ENCODE results near the gene TMEM88.

Gene TMEM88

GRCh38 chr17:7854851-7855659 lies at the start of gene TMEM88:
TSS of gene TMEM88 (plus strand) at chr17:7855066. CDS start at chr17:7855075, 9 bp downstream.
- DNase-seq = peak; percentile 97

DNA sequence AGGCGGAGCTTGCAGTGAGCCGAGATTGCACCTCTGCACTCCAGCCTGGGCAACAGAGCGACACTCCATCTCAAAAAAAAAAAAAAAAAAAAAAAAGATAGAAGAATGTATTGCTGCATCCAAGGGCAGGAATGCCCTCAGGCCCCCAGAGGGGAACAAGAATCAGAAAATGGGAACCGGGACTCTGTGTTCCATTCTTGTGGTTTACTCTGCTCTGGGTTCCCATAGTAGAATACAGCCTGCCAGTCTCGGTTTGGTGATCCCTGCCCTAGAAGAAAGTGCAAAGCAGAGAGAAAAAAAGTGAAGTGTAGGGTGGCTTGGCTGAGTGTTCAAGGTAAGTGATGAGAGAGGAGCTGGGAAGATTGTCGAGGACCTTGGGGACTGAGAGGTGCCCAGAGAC lies 48.3 kb upstream of the TMEM88 start:
- no peak for DNase-seq

DNA sequence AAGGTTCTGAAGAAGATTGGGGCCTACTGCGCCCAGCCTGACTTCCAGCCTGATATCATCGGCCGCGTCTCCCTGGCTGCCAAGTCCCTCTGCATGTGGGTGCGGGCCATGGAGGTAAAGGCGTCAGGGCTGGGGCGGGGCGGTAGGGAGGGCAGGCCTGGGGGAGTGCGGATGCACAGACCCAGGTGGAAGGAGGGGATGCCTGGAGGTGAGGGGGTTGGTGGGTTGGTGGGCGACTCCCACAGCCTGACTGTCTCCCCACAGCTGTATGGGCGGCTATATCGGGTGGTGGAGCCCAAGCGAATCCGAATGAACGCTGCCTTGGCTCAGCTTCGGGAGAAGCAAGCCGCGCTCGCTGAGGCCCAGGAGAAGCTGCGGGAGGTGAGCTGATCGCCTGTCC lies 47.7 kb upstream of the TMEM88 start:
- DNase-seq = no peak

DNA sequence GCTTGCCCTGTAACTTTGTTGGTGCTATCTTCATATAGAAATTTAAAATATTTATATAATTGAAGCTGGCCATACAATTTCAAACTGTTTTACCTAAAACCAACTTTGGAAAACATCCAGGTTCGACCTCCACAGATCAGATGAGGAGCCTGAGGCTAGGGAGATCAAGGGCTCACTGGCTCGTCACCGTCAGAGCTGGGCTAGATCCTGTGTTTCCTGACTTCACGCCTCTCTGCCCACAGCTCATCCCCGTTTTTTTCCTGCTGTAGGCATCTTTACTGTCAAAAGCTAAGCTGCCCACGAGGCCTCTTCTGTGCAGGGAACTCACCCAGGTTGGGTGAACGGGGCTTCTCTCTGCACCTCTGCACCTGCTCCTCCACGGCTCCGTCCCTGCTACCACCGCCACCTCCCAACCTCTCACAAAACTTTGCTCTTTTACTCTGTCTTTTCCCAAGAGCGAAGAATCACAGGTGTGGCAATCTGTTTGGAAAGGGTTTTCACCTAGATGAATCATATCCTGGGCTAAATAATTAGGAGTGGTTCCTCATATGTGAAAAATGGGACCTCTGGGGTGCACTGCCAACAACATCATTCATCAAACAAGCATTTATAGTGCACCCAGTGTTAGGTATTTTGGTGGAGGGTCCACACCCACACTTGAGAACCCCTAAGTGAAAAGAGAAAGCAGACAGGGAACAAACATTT lies 45.6 kb upstream of the TMEM88 start:
- no peak for DNase-seq

DNA sequence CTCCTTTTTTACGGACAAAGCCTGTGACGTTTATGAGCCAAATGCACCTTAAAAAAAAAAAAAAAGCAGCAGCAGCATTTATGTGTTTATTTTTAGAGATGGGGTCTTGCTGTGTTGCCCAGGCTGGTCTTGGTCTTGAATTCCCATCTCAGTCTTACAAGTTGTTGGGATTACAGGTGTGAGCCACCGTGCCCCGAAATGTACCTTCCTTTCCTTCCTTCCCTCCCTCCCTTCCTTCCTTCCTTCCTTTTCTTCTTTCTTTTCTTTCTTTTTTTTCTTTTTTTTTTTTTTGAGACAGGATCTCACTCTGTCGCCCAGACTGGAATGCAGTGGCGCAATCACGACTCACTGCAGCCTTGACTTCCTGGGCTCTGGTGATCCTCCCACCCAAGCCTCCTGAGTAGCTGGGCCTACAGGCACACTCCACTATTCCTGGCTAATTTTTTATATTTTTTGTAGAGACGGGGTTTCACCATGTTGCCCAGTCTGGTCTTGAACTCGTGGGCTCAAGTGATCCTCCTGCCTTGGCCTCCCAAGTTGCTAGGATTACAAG lies 45.0 kb upstream of the TMEM88 start:
- DNase-seq = peak; percentile 65

- no peak for DNase-seq
Measured at GRCh38 chr17:7811251-7811650, 43.6 kb upstream of the TMEM88 start.

DNA sequence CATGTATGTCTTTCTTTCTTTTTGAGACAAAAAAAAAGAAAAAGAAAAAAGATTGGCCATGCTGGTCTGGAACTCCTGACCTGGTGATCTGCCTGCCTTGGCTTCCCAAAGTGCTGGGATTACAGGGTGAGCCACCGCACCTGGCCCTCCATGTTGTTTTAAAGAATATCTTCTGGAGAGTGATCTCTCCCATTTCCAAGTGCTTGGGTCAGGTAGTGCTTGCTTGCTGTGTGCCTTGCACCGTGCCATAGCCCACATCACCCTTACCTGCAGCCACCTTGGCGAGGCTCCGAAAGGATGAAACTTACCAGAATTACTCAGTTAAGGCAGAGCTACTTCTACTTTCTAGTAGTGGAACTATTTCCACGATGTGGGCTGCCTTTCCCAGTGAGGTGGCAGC lies 39.9 kb upstream of the TMEM88 start:
- no peak for DNase-seq

DNA sequence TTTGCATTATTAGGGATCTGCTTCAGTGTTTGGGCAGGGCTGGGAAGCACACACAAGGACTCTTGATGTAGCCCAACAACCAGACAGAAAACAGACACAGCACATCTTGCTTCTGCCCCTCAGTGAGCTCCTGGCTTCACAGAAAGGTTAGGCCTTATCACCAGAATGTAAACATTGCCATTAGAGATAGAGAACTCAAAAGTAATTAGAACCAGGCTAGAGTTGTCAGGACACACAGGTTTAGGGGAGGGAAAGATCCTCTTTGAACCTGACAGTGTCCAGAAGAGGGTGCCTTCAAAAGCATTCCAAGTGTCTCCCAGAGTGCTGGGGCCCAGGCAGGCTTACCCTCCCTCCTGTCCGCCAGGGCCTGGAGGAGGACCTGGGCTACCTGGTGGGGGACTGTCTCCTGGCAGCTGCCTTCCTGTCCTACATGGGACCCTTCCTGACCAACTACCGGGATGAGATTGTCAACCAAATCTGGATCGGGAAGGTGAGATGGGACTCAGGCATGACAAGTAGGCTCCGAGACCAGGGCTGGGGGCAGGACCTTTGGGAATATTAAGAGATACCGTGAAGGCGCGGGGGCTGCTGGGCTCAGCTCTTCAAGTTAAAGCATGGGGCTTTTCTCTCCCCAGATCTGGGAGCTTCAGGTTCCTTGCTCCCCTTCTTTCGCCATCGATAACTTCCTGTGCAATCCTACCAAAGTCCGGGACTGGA lies 37.8 kb upstream of the TMEM88 start:
- DNase-seq = peak; percentile 70

GRCh38 chr17:7817643-7817964 lies 37.3 kb upstream of the TMEM88 start:
- no peak for DNase-seq

- DNase-seq = no peak
Measured at GRCh38 chr17:7818026-7818425, 36.8 kb upstream of the TMEM88 start.

- DNase-seq = no peak
Measured at GRCh38 chr17:7818746-7819645, 35.9 kb upstream of the TMEM88 start.

DNA sequence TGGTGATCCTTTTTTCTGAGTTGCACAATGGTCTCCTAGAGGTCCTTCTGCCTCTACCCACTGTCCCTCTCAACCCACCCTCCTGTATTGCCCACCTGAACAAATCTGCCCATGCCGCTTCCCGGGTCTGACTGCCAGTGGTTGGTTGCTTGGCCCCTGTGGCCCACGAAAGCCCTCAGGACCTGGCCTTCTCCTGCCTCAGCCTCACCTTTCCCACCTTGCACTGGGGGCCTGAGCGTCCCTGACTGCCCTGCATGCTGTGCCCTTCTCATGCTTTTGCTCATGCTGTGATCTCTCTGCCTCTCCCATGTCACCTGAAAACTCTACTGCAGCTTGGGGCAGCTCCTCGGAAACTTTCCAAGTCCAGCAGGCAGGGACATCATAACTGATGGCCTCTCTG lies 34.6 kb upstream of the TMEM88 start:
- DNase-seq = no peak

DNA sequence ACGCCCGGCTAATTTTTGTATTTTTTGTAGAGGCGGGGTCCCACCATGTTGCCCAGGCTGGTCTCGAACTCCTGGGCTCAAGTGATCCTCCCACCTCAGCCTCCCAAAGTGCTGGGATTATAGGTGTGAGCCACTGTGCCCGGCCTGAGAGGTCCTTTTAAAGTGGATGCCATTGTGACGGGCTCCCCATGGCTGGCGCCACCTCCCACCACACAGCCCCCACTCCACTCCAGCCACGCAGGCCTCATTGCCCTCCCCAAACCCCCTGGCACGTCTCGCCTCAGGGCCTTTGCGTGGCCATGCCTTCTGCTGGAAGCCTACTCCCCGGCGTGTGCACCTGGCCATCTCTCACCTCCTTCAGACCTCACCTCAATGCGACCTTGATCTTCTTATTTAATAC lies 32.7 kb upstream of the TMEM88 start:
- DNase-seq = no peak

DNA sequence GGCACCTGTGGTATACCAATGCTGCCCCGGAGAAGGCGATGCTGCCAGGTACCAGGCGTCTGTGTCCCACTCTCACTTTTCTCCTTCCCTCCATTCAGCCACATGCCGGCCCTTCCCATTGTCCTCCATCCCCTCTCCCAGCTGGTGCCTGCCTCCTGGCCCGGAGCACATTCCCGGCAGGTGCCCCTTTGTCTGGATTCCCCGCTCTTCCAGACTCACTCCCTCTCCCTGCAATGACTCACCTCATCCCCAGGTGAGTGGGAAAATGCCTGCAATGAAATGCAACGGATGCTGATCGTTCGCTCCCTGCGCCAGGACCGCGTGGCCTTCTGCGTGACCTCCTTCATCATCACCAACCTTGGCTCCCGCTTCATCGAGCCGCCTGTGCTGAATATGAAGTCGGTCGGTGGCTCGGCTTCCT lies 31.3 kb upstream of the TMEM88 start:
- peak; percentile 89 for DNase-seq

DNA sequence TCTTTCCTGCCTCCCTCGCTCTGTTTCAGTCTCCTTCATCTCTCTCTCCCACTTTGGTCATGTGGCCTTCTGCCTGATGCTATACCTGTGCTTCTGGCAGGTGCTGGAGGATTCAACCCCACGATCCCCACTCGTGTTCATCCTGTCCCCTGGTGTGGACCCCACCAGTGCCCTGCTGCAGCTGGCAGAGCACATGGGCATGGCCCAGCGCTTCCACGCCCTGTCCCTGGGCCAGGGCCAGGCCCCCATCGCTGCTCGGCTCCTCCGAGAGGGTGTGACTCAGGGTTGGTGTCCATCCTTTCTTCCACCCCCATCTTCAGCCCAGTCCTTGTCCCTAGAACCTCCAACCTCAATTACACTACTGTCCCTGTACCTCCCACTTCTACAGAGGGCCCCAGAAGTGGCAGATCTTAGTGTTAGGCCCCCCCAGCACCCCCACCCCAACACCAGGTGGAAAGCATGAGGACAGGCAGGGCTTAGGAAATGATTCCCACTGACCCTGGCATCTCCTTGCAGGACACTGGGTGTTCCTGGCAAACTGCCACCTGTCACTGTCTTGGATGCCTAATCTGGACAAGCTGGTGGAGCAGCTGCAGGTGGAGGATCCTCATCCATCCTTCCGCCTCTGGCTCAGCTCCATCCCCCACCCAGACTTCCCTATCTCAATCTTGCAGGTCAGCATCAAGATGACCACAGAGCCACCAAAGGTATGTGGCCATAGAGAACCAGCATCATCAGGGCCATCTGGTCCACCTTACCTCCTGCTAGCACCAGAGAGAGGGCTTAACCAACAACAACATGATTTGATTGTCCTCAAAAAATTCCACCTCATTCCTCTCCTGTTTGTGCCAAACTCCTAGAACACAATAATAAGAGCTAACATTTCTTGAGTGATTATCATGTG lies 30.6 kb upstream of the TMEM88 start:
- no peak for DNase-seq

DNA sequence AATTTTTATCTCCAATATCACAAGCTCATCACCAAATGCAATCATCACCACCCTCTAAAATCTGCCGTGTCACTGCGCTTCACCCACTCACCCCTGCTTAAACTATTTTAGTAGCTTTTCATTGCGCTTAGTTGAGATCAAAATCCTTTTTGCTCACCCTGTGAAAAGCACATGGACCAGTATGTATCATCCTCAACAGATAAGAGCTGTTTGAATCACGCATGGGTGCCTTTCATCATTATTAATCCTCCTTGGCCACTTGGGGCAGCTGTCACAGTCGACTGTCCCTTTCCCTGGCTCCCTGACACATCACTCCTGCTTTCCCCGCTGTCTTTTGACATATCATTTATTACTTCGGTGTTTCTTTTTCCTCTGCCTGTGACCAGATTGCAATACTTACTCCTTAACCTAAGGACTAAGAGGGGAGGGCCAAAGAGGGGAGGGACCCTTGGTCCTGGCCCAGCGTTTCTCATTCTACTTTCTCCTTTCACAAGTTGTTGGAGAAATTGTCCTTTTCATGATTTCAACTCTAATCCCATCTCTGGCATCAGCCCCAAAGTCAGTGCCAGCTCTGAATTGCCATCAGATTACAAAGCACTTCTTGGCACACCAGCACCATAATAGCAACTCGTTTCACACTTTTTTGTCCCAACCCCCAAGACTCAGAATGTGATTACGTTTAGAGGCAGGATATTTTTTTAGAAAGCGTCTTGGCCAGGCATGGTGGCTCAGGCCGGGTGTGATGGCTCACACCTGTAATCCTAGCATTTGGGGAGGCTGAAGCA lies 29.5 kb upstream of the TMEM88 start:
- no peak for DNase-seq

- DNase-seq = no peak
Measured at GRCh38 chr17:7830616-7831015, 24.2 kb upstream of the TMEM88 start.

DNA sequence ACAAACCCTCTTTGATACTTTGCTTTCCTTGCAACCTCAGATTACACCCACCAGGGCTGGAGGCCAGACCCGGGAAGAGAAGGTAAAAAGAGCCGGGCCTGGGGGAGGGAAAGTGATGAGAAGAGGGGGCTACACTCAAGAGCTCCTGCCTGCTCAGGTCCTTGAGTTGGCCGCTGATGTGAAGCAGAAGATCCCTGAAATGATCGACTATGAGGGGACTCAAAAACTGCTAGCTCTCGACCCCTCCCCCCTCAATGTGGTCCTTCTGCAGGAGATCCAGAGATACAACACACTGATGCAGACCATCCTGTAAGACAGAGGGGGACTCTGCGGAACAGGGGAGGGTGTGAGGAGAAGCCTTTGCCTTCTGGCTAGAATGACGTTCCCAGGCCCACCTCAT lies 23.6 kb upstream of the TMEM88 start:
- no peak for DNase-seq

GRCh38 chr17:7832431-7832830 lies 22.4 kb upstream of the TMEM88 start:
- DNase-seq = no peak

GRCh38 chr17:7833011-7833794 lies 21.7 kb upstream of the TMEM88 start:
- no peak for DNase-seq
